Memory B cell (primary cell): Measurements from ENCODE around the gene MAEL.

ENCODE experiments used
- ATAC-seq: fragments of 150-1000 bp; cut with Tn5 transposase; 2 replicates; pipeline ENCODE4 v1.10.0; 2021; ENCODE audit warnings: low read depth, mild to moderate bottlenecking, moderate library complexity
- DNase-seq, 2 donors: peaks; one replicate each; pipeline ENCODE4 v3.0.0; 2022; ENCODE audit warnings: low spot score in 2 of 2
- H3K27ac Mint-ChIP-seq: one replicate; pipeline ENCODE4 v1.8.0; 2022; ENCODE audit warnings: mild to moderate bottlenecking, moderate library complexity, mixed read lengths
- H3K27me3 Mint-ChIP-seq: one replicate; pipeline ENCODE4 v1.8.0; 2022; ENCODE audit warnings: mixed read lengths
- H3K36me3 Mint-ChIP-seq: one replicate; pipeline ENCODE4 v1.8.0; 2022; ENCODE audit warnings: mild to moderate bottlenecking, mixed read lengths
- H3K4me1 Mint-ChIP-seq: one replicate; pipeline ENCODE4 v1.8.0; 2022; ENCODE audit warnings: mixed read lengths
- H3K4me3 Mint-ChIP-seq: one replicate; pipeline ENCODE4 v1.8.0; 2022; ENCODE audit warnings: mild to moderate bottlenecking, moderate library complexity, mixed read lengths
- H3K9me3 Mint-ChIP-seq: one replicate; pipeline ENCODE4 v1.8.0; 2022; ENCODE audit warnings: mixed read lengths

The MAEL gene

DNA sequence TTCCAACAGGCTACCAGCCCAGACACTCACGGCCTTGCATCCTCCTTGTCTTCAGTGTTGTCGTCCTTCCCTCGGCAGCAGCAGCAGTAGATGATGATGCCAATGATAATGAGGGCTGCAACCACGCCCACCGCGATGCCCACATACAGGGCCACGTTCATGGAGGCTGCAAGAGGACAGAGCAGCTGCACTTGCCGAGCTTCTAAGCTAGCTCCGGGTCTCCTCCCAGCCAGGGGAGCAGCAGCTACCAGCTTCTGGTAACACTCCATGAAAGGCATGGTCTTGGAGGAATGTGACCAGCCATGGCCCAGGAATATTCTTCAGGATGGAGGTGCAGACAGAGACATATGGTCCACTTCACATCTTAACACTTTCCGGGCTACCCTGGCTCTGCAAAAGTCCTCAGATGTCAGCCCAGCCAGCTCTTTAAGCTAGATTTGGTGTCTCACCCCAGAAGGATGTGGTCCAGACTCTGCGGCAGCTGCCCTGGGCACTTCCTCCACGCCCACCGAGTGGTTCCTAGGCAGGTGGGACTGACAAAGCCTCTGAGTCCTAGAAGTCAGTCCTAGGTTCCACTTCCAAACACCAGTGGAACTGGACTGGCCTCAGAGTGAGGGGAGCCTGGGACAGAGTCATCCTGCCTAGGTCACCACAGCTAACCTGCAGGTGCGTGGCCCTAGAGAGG lies 66.0 kb downstream of the MAEL start:
- Mint-ChIP-seq H3K36me3 (no peaks in the 10 kb centered on the region), H3K27ac (no peak overlapping the region), H3K9me3 (no peaks in the 10 kb centered on the region), H3K4me1 (peaks cover 2% of the 10 kb centered on the region), H3K27me3 (peaks cover 4% of the 10 kb centered on the region), H3K4me3 (no peak overlapping the region)
- ATAC-seq (no peak), DNase-seq (no peak)

DNA sequence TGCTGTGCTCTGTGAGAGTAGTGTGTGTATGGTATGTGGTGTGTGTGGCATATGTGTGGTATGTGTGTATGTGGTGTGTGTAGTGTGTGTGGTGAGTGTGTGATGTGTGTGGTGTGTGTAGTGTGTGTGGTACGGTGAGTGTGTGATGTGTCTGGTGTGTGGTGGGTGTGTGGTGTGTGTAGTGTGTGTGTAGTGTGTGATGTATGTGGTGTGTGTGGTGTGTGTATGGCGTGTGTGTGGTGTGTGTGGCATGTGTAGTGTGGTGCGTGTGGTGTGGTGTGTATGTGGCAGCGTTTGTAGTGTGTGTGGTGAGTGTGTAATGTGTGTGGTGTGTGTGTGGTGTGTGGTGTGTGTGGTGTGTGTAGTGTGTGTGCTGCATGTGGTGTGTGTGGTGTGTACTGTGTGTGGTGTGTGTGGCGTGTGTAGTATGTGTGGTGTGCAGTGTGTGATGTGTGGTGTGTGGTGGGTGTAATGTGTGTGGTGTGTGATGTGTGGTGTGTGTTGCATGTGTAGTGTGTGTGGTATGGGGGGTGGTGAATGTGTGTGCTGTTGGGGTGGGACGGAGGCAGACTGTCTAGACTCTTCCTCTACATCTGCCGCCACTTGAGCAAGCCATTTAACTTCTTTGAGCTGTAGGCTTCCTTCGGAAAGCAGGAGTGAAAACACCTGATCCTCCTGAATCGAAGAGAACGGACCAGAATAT lies 67.6 kb downstream of the MAEL start:
- peaks cover 4% of the 10 kb centered on the region for H3K27me3 Mint-ChIP-seq
- no peak overlapping the region for H3K27ac Mint-ChIP-seq
- peaks cover 2% of the 10 kb centered on the region for H3K4me1 Mint-ChIP-seq
- H3K9me3 Mint-ChIP-seq = no peaks in the 10 kb centered on the region
- no peaks in the 10 kb centered on the region for H3K36me3 Mint-ChIP-seq
- DNase-seq (no peak), ATAC-seq (no peak)
- H3K4me3 Mint-ChIP-seq = no peak overlapping the region

DNA sequence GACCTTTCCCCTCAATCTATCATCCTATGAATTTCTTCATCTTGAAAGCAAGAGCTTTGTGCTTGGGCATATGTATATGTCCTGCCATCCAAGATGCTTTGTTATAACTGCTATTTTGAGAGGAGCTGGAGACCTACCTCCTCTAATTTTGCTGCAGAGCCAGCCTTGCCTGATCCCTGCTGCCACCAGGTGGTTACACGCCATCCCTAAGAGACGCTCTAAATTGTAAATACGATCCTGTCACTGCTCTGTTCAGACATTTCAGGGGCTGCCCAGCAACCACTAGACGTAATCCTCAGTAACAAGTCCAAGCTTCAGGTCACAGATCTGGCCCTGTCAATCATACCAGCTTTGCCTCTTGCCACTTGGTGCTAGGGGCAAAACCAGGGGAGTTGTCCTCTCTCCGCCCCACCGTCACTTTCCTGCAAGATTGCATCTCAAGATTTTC lies 68.2 kb downstream of the MAEL start:
- Mint-ChIP-seq H3K27ac (no peak overlapping the region), H3K4me1 (peaks cover 2% of the 10 kb centered on the region), H3K27me3 (peaks cover 4% of the 10 kb centered on the region), H3K36me3 (no peaks in the 10 kb centered on the region), H3K4me3 (no peak overlapping the region), H3K9me3 (no peaks in the 10 kb centered on the region)
- ATAC-seq = peak; percentile 63
- no peak for DNase-seq

DNA sequence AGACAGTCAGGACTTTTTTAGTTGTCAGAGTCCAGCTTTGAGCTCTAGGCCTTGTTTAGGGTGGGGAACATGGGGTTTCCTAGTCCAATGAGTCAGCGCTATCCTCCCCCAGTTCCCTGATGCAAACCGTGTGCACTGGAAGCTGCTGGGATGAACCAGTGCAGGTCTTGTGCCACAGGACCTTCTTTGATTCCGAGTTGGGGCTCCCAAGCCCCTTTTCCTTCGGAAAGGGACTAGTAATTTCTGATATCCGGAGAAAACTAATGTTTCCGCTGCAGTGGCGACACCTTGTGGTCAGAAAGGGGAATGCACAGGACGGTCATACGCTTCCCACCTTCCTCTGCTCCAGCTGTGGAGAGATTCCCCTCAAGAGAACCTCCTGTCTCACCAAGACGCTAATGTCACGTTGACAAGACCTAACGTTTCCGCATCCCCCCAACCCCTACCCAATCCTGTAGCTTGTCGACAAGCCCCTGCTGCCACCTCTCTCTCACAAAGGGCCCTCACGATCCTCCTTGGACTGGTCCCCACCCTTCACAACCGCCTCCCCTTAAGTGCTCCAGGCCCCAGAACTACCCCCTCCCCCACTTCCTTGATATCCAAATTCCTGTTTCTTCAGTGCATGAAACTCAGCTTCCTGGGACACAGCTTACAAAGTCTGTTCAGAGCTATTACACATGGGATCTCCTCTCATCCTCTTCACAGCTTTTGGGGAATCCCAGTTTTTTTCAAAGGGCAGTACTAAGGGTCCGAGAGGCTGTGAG lies 70.1 kb downstream of the MAEL start:
- no peaks in the 10 kb centered on the region for H3K36me3 Mint-ChIP-seq
- DNase-seq (peak; percentile 71 to 79), ATAC-seq (peak; percentile 61)
- no peaks in the 10 kb centered on the region for H3K9me3 Mint-ChIP-seq
- H3K27ac Mint-ChIP-seq = no peak overlapping the region
- no peak overlapping the region for H3K4me3 Mint-ChIP-seq
- H3K27me3 Mint-ChIP-seq = peaks cover 2% of the 10 kb centered on the region
- peaks cover 2% of the 10 kb centered on the region for H3K4me1 Mint-ChIP-seq

DNA sequence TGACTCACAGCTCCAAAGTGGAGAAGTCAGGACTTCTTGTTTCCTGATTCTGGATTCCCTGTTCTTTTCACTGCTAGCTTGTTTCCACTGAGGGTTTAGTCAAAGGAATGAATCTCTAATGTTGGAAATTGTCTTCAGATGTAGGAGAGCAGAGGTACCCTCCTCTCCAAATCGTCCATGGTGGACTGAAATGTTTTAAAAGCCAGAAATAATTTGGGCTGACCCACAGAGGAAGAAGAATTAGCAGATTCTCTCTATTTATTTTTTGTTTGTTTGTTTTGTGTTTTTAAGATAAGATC lies 70.7 kb downstream of the MAEL start:
- Mint-ChIP-seq H3K36me3 (no peaks in the 10 kb centered on the region), H3K4me1 (peaks cover 2% of the 10 kb centered on the region), H3K27me3 (peaks cover 4% of the 10 kb centered on the region), H3K27ac (no peak overlapping the region), H3K9me3 (no peaks in the 10 kb centered on the region), H3K4me3 (no peak overlapping the region)
- ATAC-seq (no peak), DNase-seq (no peak)

DNA sequence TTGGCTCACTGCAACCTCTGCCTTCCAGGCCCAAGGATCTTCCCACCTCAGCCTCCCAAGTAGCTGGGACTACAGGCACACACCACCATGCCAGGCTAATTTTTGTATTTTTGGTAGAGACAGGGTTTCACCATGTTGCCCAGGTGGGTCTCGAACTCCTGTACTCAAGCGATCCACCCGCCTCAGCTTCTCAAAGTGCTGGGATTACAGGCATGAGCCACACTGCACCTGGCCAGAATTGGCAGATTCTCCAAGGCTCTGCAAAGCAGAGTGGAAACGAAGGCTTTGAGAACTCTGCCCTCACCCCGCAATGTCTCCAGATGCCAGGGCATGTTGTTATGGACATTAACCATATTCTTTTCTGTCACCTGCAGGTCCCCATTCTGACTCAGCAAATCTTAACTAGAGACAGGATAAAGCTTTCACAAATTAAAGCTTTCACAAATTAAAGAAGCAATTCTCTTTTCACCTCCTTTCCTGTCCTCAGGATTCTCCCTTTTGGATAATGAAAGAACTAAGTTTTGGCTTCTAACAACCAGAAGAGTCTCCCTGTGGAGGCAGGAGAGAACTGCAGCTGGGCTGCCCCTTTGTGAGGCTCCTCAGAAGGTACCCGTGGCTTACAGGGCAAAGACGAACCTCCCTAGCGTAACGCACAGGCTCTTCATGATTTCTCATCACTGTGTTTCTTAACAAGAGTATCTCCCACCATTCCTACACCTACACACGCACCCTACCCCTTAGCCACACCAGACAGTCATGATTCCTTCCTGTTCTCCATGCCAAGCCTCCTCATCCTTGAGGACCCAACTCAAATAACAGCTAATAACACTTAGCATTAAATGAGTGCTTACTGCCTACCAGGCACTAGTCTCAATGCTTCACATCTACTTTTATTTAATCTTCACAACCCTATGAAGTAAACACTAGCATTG lies 71.3 kb downstream of the MAEL start:
- Mint-ChIP-seq H3K27me3 (peaks cover 4% of the 10 kb centered on the region), H3K4me1 (peaks cover 2% of the 10 kb centered on the region), H3K27ac (no peak overlapping the region), H3K36me3 (no peaks in the 10 kb centered on the region), H3K9me3 (no peaks in the 10 kb centered on the region), H3K4me3 (no peak overlapping the region)
- DNase-seq = no peak
- ATAC-seq = no peak

DNA sequence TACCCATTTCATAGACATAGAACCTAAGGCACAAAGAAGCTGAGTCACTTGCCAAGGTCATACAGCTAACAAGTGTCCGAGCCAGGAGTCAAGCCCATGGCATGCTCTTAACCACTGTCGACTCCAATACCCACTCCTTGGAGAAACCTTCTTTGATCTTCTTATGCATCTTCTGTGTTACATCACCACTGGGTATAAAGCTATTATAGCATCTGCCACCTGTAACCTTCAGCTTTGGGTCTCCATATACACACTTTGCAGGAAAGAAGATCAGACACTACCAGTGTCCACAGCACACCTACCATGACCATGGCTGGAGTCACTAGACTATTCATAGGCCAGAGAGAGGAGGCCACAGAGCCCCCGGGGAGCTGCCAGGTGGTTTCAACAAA lies 72.0 kb downstream of the MAEL start:
- H3K4me3 Mint-ChIP-seq = no peak overlapping the region

DNA sequence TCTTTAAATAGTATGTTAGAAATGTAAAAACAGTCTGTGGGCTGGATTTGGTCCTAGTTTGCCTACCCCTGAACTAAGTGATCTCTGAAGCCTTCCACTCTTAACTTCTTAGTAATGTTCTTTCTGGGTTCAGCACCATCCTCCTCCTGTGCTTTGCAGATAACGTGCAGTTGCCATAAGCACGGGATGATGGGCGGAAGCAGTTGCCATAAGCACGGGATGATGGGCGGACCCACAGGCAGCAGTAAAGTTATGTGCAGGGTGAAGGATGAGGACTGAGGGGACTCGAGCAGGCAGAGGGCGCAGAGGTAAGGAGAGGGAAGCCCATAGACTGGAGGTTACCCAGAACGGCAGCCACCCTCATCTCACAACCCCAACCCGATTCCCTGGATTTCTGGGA lies 75.5 kb downstream of the MAEL start:
- Mint-ChIP-seq H3K4me1 (no peaks in the 10 kb centered on the region), H3K4me3 (no peak overlapping the region), H3K27ac (no peak overlapping the region), H3K9me3 (no peaks in the 10 kb centered on the region), H3K36me3 (no peaks in the 10 kb centered on the region), H3K27me3 (peaks cover 8% of the 10 kb centered on the region)
- ATAC-seq = no peak
- no peak for DNase-seq

More for the DNA sequence above, 72.0 kb downstream of the MAEL start:
- ATAC-seq (no peak), DNase-seq (no peak)
- Mint-ChIP-seq H3K36me3 (no peaks in the 10 kb centered on the region), H3K27me3 (peaks cover 4% of the 10 kb centered on the region), H3K4me1 (peaks cover 2% of the 10 kb centered on the region), H3K9me3 (no peaks in the 10 kb centered on the region), H3K27ac (no peak overlapping the region)

DNA sequence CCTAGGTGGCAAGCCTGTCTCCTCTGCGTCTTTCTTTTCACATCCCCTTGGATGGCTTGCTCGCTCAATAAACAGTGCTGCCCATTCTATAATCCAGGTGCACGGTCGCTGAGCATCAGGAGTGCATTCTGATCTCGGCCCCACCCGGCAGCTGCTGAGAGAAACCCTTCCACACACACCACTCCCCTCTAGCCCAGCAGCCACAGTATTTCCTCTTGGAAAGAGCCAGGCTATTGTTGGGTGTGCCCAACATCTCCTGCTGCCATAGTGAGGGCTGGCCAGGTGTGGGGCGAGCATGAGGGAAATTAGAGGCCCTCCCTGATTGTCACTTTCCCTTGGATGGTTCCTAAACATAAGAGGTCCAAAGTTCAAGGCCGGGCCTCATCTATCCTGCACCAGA lies 76.4 kb downstream of the MAEL start:
- H3K36me3 Mint-ChIP-seq = no peaks in the 10 kb centered on the region

DNA sequence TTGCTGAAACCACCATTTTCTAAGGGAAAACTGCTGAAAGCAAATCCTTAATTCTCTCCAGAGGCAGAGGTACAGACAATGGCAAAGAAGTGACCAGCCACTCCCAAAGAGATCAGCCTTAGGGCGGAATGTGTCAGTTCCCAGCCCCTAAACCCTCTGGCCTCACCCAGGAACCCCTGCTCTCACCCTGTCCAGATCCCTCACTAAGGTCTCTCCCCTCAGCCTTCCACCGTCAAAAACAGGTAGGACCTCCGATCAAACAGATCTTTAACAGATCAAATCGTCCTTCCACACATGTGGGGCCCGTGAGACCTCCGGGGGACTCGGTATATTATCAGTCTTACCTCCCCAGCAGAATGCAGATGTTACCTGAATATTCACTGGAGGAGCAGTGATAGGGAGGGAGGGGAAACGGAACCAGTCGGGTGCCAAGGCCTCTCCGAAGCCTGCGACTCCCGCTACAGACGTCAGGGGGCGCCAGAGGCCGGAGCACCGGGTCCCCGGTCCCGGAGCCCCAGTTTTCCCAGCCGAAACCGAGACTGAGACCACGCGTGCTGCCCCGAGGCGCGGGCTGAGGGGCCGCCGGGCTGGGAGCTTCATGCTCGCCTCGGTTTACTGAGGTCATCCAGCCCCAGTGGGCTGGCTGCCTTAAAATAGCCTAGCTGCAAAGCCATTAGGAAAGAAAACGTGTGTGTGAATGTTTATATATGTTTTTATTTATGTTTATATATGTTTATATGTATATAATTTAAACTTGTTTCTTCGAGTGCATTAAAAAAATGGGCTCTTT lies 77.4 kb downstream of the MAEL start:
- peak; percentile 93 for ATAC-seq
- Mint-ChIP-seq H3K9me3 (no peaks in the 10 kb centered on the region), H3K27me3 (peaks cover 10% of the 10 kb centered on the region), H3K4me3 (no peak overlapping the region), H3K4me1 (peaks cover 5% of the 10 kb centered on the region), H3K36me3 (no peaks in the 10 kb centered on the region), H3K27ac (no peak overlapping the region)
- peak; percentile 79 to 93 for DNase-seq

More for the DNA sequence above, 76.4 kb downstream of the MAEL start:
- DNase-seq = no peak
- Mint-ChIP-seq H3K27me3 (peaks cover 8% of the 10 kb centered on the region), H3K4me3 (no peak overlapping the region), H3K27ac (no peak overlapping the region), H3K4me1 (no peaks in the 10 kb centered on the region), H3K9me3 (no peaks in the 10 kb centered on the region)
- no peak for ATAC-seq

DNA sequence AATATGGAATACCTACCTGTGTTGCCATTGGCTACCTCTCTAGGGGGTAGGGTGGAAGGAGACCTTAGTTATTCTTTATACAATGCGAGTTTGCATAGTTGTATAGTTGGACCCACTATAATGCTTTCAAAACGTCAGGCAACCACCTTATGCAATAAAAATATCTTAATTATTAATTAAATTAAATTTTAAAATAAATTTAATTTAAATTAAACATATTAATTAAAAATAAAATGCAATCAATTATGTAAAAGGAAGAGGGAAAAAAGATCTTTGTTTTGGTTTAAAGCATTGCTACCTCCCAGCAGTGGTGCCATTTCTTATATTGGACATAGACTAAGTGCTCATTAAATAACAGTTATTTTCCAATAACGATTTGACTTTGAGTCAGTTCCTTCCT lies 78.8 kb downstream of the MAEL start:
- H3K4me1 Mint-ChIP-seq = peaks cover 5% of the 10 kb centered on the region
- H3K27ac Mint-ChIP-seq = no peak overlapping the region
- H3K27me3 Mint-ChIP-seq = peaks cover 10% of the 10 kb centered on the region
- no peaks in the 10 kb centered on the region for H3K36me3 Mint-ChIP-seq
- DNase-seq (no peak), ATAC-seq (no peak)
- H3K9me3 Mint-ChIP-seq = no peaks in the 10 kb centered on the region
- H3K4me3 Mint-ChIP-seq = no peak overlapping the region

DNA sequence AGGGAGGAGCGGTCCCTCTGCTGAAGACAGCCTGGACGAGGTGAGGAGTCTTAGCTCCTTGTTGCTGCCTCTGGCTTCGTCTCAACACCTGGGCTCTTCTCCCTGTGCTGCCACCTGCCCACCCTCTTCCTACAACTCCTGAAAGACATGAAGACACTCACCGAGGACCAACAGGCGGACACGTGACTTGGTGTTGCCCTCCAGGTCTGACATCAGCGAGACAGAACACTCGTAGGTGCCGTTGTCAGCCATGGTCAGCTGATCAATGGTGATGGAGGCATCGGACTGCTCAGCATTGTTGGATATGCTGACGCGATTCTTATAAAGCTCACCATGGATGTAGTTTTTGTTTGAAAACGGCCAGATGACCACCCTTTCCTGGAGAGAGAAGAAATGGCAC lies 79.7 kb downstream of the MAEL start:
- peaks cover 10% of the 10 kb centered on the region for H3K27me3 Mint-ChIP-seq
- H3K27ac Mint-ChIP-seq = no peak overlapping the region
- peaks cover 5% of the 10 kb centered on the region for H3K4me1 Mint-ChIP-seq
- no peaks in the 10 kb centered on the region for H3K9me3 Mint-ChIP-seq
- ATAC-seq (no peak), DNase-seq (no peak)
- H3K36me3 Mint-ChIP-seq = no peaks in the 10 kb centered on the region
- no peak overlapping the region for H3K4me3 Mint-ChIP-seq

DNA sequence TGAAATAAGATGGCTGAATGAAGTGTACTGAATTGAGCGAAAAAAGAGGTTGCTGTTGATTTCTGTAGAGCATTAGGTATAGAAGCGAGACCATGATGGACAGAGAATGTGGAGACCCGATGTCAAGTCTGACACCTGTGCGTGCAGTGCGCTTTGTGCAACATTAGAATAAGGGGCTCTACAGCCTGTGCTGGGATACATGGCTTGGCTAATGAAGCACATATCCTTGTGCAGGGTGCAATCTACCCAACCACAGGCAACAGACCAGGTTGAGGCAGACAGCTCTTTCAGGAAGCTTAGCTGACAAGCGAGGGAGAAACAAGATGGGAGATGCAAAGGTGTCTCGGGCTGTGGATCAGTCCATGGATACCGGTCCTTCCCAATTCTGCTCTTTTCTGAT lies 82.2 kb downstream of the MAEL start:
- ATAC-seq = no peak
- H3K27ac Mint-ChIP-seq = no peak overlapping the region
- DNase-seq = no peak
- H3K9me3 Mint-ChIP-seq = no peaks in the 10 kb centered on the region
- no peak overlapping the region for H3K4me3 Mint-ChIP-seq
- no peaks in the 10 kb centered on the region for H3K36me3 Mint-ChIP-seq
- peaks cover 5% of the 10 kb centered on the region for H3K4me1 Mint-ChIP-seq
- H3K27me3 Mint-ChIP-seq = peaks cover 23% of the 10 kb centered on the region
